Mammary epithelial cell (primary cell): ENCODE results near the gene STK32B.

Experiments used
- CTCF ChIP-seq, 2 donors: IDR thresholded peaks in 1 of 2; conservative IDR thresholded peaks in 1 of 2; 2 replicates each; pipeline ENCODE4 v1.5.1; 2011 to 2012; ENCODE audit warnings: inconsistent platforms in 2 of 2, low read length in 2 of 2, mild to moderate bottlenecking in 2 of 2, control low read depth in 1 of 2, low read depth in 1 of 2; ENCODE audit not compliant: insufficient read depth in 1 of 2; ENCODE audit errors: extremely low read depth in 1 of 2
- EZH2 ChIP-seq: IDR thresholded peaks from 2 replicates; pipeline ENCODE4 v1.6.1; 2012; ENCODE audit warnings: low read length, inconsistent platforms, borderline replicate concordance

GRCh38 chr4:5040856-5041620 lies 10.2 kb upstream of the STK32B start:
- TF ChIP-seq CTCF (conservative IDR thresholded peaks at IDR 0.05 in 1 of 2, IDR thresholded peaks at IDR 0.05 in 1 of 2; ENCODE audit: extremely low read depth in 1 of 2, insufficient read depth in 1 of 2, low read depth in 1 of 2, low read length in 2 of 2), result no peak
- no peak for TF ChIP-seq EZH2
